HG03460 (cell line): ENCODE results near the gene ITPK1.
A peak's percentile ranks its signal among the peaks of the same experiment; 100 is the strongest.

Experiments used
- ATAC-seq: cut with Tn5 transposase; IDR thresholded peaks from one replicate; pipeline ENCODE4 v1.9.1; 2021; ENCODE audit not compliant: unreplicated experiment

Gene ITPK1

DNA sequence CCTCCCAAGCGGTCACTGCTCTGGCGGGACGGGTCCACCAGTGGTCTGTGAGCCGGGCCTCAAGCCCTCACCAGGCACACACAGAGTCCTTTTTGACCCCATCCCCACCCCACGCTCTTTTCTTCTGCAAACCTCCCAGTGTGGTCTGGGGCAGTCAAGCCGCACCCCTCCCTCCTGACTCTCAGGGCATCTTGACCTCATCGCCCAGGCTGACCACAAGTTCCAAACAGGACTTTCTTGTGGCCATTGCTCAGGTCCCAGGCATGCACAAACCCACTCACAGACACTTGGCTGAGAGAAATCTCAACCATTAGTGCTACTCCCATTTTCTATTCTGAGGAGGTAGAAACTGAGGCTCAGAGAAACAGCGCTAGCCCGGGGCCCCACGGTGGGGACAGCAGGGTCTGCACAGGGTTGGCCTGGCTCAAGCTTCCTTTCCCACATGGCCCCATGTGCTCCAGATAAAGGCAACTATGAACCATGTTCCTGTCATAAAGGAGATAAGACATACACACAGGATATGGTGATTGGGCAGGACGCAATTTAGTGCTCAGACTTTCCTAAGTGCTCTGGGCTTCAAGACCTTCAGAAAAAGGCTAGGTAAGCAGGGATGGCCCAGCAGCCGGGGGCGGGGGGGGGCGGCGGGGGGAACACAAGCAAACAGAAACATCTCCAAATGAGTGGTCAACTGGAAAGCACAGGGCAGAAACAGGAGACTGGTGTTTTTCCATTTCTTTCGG lies 69.6 kb downstream of the ITPK1 start:
- ATAC-seq, result no peak

DNA sequence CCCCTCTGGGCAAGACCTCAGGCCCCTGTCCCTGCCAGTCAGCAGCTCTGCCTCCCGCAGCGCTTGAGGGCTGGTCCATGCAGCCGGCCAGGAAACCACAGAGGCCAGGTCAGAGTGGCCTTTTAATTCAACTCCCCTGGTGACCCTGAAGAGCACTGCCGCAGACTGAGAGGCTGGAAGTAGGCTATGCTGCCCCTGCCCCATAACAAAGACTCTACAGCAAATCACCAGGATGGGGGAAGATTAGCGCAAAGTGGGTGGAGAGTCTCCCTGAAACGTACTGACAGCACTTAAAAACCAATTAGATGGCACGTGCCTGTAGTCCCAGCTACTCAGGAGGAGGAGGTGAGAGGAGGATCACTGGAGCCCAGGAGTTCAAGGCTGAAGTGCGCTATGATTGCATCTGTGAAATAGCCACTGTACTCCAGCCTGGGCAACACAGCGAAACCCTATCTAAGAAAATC lies 70.5 kb downstream of the ITPK1 start:
- no peak for ATAC-seq

GRCh38 chr14:93044556-93044955 lies 71.2 kb downstream of the ITPK1 start:
- ATAC-seq, result no peak

DNA sequence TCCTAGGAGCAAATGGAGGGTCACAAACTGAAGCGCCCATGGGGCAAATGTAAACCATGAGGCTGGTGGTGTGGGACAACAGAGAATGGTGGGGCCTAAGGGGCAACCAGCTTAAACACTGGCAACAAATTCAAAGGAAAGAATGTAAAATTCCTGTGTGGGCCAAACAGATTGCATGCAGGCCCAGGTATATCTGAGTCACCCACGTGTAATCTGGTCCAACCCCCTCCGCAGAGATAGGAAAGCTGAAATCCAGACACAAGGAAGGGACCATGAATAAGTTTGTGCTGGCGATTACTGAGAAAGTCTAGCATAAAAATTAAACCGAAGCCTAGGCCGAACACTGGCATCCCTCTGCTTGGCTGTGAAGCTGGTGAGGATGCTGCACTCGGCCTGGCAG lies 71.6 kb downstream of the ITPK1 start:
- ATAC-seq, result no peak

GRCh38 chr14:93042968-93043940 lies 72.5 kb downstream of the ITPK1 start:
- no peak for ATAC-seq

DNA sequence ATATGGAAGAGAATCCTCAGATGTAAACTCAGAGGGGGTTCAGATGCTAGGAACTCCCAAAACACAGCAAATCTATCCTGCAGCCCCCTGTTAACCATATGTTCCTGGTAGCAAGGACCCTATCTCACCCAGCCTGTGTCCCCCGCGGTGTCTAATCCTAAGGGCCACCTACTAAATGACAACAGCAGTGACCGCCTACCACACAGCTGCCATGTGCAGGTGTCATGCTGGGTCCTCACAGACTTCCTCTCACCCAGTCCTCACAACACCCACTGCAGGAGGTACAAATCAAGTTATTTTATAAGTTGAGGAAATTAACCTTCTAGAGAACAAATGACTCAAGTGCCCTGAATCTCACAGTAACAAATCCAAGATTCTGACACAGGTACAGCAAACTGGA lies 73.9 kb downstream of the ITPK1 start:
- ATAC-seq, result no peak

GRCh38 chr14:93040982-93041381 lies 74.7 kb downstream of the ITPK1 start:
- no peak for ATAC-seq

DNA sequence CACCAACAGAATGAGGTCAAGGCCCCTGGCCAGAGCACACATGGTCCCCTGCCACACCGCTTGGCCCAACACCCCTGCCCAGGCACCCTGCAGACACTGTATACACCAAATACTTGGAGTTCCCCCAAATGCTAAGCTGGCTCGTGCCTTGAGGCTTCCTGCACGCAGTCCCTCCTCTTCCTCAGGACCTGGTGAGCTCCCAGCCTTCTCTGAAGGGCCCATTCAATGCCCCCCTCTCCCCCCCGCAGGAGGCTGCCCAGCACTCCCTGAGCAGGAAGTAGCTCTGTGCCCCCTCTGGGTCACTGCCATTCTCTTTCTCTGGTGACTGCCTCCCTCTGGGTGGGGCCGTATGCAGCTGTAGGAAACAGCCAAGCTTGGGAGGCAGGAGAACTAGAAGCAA lies 75.3 kb downstream of the ITPK1 start:
- ATAC-seq, result no peak

DNA sequence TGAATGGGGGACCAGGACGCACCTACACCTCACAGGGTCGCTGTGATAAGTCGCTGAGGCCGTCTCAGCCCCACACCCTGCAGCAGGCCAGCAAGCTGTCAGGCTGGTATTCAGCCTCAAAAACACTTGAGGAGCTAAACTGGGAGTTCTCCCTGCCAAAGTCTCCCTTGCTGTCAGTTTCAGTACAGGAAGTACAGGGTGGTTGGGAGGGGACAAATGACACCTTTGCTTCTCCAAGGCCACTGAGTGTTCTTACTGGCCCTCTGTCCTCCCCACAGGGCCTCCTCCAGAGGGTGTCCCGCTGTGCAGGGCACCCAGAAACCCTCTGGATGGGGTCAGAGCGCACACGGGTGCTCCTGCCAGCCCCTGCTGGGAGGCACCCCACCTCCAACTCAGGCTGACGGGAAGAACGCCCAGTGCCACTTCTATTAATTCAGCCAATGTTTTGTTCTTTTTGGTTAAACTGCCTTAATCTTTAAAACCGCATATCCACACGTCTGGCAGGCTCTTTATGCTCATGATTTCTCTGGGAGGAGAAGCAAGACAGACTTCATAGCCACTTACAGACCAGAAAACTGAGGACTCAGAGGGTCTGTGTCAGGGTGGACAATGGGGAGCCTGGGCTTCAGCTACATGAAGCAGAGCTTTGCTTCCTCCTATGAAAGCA lies 75.9 kb downstream of the ITPK1 start:
- ATAC-seq, result no peak

DNA sequence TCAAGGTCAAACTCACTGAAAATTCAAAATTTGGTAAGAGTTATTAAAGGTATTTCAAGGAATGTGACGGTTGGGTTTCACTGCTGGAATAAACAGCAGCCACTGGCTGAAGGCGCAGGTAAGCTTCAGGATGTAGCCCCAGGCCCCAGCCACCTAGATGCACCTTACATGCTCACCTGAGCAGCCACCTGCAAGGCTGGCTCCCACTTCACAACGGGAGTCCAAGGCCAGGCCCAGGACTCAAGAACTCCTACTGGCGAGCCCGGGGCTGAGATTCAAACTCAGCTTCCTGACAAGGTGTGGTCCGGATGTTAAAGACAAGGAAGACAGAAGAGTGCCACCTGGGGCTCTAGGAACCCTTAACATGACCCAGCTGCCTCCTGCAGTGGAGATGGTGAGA lies 78.4 kb downstream of the ITPK1 start:
- ATAC-seq, result no peak

GRCh38 chr14:93036652-93037345 lies 78.9 kb downstream of the ITPK1 start:
- no peak for ATAC-seq

DNA sequence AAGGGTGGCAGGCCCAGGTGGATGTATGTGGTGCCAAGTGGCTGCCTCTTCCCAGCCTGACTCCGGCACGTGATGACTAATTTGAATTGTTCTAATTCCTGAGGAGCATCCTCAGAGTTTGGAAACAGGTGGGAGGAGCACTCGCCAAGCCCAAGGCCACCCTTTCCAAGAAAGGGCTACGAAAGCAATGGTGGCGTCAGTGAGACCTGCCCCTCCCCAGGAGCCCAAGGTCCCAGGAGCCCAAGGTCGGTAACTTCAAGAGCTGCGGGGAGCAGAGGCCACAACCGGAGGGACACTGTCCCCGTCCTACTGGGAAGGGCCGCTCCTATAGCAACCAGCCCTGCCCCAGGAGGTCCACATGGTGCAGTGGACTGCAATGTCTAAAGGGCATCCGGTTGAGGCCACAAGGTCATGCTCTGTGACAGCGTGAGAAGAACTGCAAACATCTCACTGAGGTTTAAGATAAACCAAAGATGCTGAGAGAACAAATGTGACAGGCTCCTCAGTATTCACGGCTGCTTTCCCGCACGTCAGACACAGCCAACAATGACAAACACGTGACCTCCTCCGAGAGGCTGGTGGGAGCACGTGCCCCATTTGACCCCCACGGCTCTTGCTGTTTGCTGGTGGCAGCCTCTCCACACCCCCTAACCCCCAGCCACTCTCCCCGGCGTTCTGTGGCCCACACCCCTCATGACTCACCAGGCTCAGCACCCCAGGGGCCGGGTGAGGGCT lies 79.6 kb downstream of the ITPK1 start:
- ATAC-seq, result no peak

DNA sequence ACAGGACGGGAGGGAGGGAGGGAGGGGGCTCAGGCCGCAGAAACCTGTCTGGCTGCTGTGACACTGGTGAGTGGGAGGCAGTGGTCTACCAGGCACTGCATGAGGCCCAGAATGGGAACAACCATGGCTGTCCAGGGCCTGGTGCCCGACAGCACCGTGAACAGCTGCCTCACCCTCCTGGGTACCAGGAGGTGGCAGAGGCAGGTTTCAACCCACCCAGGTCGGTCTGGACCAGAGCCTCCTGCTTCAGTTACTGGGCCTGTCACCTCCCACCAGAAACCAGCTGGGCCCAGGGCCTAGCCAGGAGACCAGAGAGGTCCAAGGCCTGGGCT lies 80.2 kb downstream of the ITPK1 start:
- no peak for ATAC-seq

DNA sequence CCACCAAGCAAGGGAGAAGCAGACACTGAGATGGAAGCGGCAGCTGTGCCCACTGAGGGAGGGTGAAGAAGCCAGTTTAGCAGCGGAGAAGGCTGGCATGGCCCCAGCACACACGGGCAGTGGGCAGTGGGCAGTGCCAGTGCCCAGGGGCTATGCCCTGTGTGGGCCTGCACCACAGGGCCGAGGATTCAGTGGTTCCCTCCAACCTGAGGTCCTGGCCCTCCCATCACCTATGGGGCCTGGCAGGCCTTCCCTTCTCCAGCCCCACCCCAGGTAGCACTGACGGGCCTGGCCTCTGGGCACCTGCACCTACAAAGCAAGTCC lies 81.1 kb downstream of the ITPK1 start:
- ATAC-seq, result no peak

- peak; percentile 70 for ATAC-seq
Observed at GRCh38 chr14:93033983-93034670, 81.6 kb downstream of the ITPK1 start.

DNA sequence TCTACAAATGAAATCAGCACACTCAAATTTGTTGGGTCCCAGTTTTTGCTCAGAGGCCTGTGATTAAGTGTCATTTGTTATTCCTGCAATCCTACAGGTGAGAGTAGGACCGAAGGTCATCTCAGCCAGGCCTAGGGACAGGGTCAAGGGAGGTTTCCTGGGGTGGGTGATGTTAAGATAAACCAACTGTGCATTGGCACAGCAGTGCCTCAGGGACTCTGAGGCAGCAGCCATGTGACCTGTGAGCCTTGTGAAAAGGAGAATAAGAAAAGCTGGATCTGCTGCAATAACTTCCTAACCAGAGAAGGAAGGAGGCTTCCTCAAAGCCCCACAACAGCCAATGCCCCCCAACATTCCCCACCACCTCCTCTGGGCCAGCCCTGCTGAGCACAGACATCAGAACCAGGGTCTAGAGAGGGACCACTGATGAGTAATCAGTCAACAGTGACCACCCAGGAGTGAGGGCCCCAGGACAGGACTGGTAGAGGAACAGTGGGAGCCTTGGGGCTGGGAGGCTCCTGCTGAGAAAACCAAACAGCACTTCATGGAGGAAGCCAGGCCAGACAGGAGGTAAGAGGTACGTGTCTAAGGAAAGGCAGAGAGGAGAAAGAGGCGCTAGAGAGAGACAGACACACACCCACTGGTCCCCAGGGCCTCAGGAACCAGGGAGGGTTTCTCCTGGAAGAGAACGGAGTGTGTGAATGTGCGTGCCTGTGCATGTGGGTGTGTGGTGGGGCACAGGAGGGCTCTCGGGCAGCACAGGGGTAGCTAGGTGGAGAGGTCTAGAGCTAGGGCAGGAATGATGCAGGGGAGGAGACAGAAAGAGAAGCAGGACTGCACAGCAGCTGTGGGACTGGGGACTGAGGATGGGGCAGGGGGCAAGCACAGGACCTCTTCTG lies 82.4 kb downstream of the ITPK1 start:
- ATAC-seq, result peak; percentile 21

- no peak for ATAC-seq
Observed at GRCh38 chr14:93032421-93032936, 83.2 kb downstream of the ITPK1 start.

GRCh38 chr14:93031505-93032315 lies 84.0 kb downstream of the ITPK1 start:
- no peak for ATAC-seq
